ENCODE results near the gene MGRN1.

Gene MGRN1

DNA sequence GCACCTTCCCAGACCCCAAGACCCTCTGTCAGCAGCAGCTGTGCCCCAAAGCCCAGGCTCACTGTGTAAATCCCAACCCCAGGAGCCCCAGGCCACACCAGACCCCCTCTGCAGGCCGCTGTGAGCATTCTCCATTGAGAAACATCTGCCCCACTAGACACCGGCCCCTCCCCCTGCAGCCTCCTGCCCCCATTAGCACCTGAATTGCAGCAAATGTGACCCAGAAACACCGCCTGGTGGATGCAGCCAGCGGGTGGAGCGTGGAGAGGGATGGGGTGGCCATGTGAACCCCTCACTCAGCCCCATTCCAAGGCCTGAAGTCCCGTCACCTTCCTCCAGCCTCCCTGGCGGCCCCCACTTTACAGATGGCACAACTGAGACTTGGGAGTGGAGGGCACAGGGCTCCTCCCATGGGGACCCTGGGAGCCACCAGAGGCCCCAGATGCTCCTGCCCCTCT, 12.1 kb upstream of the MGRN1 start:
- DNase-seq (ENCODE audit: low spot score), result no peak
- TF ChIP-seq, protein P1, sequence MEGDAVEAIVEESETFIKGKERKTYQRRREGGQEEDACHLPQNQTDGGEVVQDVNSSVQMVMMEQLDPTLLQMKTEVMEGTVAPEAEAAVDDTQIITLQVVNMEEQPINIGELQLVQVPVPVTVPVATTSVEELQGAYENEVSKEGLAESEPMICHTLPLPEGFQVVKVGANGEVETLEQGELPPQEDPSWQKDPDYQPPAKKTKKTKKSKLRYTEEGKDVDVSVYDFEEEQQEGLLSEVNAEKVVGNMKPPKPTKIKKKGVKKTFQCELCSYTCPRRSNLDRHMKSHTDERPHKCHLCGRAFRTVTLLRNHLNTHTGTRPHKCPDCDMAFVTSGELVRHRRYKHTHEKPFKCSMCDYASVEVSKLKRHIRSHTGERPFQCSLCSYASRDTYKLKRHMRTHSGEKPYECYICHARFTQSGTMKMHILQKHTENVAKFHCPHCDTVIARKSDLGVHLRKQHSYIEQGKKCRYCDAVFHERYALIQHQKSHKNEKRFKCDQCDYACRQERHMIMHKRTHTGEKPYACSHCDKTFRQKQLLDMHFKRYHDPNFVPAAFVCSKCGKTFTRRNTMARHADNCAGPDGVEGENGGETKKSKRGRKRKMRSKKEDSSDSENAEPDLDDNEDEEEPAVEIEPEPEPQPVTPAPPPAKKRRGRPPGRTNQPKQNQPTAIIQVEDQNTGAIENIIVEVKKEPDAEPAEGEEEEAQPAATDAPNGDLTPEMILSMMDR (IDR thresholded peaks at IDR 0.05; ENCODE audit: extremely low read depth, missing control alignments), result no peak

DNA sequence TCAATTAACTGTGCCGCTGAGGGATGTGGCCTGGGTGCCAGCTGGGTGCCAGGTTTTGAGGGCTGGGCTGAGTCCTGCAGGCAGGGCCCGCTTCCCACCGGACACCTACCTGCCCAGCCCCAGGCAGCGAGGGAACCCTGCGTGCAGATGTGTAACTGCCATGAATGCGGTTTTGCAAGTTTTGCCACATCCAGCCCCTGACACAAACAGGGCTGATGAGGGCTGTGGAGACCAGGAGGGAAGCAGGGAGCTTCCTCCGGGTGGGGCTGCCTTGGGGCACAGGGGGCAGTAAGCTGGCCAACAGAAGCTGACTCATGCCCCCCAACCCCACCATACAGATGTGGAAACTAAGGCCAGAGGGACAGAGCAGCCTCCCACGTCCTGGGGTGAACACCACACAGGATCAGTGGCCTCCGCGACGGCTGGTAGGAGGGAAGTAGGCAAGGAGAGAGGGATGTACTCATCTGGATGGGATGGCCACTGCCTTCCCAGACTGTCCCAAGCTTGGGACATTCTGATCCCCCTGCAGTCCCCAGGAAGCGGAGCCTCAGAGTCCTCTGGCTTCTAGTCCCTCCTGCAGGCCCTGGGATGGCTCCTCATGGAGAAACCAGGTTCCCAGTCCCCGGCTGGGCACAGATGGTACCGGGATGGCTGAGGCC, 11.5 kb upstream of the MGRN1 start:
- DNase-seq (ENCODE audit: low spot score), result no peak

DNA sequence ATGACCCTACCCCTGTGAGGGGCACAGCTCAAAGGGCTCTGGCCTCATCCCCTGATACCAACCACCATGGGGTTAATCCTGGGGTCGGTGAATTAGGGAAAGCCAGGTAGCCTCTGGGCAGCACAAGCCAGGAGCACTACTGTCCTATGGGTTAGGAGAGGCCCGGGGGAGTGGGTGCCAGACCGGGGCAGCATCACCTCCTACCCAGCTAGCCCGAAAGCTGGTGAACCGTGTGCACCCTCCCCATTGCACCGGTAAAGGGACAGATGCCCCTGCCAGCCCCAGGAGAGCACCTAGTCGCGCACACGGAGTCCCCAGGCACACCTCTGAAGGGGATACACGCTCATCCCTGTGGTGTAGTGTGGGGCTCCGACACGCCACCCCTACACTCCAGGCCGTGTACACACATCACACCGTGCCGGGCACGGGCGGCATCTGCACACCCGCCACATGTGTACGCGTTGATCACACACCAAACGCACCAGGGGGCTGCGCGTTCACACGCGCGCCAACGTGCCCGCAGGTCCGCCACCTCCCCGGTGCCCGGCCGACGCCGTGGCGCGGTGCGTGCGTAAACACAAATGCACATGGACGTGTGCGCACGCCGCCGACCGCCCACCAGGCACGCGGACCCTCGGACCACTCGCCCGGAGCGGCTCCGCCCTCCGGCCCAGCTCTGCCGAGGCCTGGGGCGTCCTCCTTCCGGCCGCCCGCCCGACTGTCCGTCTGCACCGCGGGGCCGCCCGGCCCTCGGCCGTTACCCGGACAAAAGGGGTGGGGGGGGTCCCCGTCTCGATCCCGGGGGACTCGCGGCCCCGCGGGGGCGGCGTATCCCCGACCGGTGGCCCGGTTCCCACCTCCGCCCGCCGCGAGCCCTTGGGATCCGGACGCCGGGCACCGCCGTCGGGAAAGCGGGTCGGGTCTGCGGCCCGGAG, 10.7 kb upstream of the MGRN1 start:
- DNase-seq (ENCODE audit: low spot score), result peak; percentile 71
- TF ChIP-seq, protein P1 (IDR thresholded peaks at IDR 0.05; ENCODE audit: extremely low read depth, missing control alignments), result no peak

More for the DNA sequence above, 11.5 kb upstream of the MGRN1 start:
- TF ChIP-seq, protein P1 (IDR thresholded peaks at IDR 0.05; ENCODE audit: extremely low read depth, missing control alignments), result no peak

DNA sequence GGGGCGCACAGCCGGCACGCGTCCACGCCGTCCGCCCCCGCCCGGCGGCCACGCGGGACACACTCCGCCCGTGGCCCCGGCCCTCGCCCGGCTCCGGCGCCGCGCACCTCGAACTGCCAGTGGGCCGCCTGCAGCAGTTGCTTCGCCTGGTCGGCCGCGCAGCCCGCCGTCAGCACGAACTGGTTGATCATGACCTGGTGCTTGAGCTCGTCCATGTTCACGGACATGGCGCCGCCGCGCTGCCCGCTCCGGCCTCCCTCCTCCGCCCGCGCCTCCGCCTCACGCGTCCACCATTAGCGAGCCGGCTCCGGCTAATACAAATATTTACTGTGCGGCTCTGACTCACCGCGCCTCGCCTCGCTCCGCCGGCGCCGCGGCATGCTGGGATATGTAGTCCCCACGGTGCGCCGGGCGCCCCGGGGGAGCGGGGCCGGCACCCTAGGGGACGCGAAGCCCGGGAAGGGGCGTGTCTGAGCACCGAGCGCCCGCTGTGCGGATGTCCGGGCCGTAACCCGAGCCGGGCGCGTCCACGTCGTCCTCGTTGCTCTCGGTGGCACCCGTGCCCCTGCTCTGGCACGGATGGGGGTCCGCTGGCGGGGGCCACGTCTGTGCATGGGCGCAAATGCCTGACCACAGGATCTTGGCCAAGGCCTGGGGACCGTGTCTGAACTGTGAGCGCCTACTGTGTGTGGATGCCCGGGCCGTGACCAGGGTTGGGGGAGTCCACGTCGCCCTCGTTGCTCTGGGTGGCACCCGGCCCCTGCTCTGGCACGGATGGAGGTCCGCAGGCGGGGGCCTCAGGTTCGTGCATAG, 9.8 kb upstream of the MGRN1 start, which contains the start of gene UBALD1:
Gene UBALD1, minus strand, starts transcription at position 318 of the 813 bp plus-strand sequence. Its CDS starts 91 bp downstream, at position 227.
- peak; percentile 96 for DNase-seq (ENCODE audit: low spot score)
- TF ChIP-seq, protein P1 (IDR thresholded peaks at IDR 0.05; ENCODE audit: extremely low read depth, missing control alignments), result no peak

DNA sequence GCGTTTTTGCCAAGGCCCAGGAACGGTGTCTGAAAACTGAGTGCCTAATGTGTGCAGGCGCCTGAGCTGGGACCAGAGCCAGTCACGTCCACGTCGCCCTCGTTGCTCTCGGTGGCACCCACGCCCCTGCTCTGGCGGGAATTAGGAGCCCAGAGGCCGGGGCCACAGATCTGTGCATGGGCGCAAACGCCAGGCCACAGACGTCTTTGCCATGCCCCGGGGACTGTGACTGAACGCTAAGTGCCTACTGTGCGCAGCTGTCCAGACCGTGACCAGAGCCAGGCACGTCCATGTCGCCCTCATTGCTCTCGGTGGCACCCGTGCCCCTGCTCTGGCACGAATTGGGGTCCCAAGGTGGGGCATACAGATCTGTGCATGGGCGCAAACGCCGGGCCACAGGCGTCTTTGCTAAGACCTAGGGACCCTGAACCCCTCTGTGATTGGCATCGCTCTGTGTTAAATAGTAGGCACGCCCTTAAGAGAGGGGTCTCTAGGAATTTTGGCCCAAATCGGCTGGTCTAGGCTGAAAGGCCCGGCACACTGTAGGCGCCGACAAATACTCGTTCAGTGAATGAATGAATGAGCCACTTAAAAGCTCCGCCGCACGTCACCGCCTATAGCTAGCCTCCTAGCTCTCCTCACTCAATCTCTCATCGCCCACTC, 9.1 kb upstream of the MGRN1 start:
- no peak for DNase-seq (ENCODE audit: low spot score)
- TF ChIP-seq, protein P1 (IDR thresholded peaks at IDR 0.05; ENCODE audit: extremely low read depth, missing control alignments), result no peak

DNA sequence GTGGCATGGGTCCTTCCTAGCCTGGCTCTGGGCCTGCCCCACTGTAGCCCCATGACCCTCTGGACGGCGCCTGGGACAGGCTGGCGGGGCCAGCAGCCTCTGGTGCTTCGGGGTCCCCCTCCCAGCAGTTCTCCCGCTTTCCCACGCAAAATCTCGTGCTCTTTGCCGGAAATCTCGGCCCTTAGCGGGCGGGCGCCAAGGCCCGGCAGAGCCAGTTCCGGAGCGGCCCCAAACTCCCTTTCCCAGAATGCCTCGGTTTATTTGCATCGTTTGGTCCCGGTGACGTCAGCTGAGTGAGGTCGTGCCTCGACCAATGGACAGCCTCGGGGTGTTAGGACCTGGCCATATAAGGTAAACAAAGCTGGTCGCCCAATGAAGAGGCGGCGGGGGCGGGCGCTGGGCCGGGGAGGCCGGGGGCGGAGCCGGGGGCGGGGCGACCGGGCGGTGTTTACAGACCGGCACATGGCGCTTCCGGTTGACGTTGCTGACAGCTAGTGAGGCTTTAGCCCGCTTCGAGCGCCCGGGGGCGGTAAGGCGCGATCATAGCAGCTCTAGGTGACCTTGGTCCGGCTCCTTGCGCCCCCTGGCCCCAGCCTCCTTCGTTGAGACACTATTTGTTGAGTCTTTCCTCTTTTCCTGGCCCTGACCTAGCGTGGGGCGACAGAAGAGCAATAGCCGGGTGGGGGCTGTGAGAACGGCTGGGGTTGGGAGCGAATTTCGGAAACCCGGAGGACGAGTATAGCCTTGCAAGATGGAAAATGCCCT, 8.4 kb upstream of the MGRN1 start:
- peak; percentile 98 for DNase-seq (ENCODE audit: low spot score)
- TF ChIP-seq, protein P1 (IDR thresholded peaks at IDR 0.05; ENCODE audit: extremely low read depth, missing control alignments), result peak; percentile 51

Measured in GM20000 (cell line).